ENCODE data around the gene MSTN. TPM values are rescaled to one million over a fixed set of nuclear protein-coding genes. Genes with fewer than 3 reads are reported as not detected.
A peak's percentile ranks its signal among the peaks of the same experiment; 100 is the strongest.
"Not testable (repeated sequence)": the region's sequence is repeated elsewhere in the genome, so short reads cannot be mapped to it uniquely, and the experiment has no call there.

Gene MSTN
- polyA plus RNA-seq, 10 donors, result 28.0 to 57.7 (median 41.1) TPM

DNA sequence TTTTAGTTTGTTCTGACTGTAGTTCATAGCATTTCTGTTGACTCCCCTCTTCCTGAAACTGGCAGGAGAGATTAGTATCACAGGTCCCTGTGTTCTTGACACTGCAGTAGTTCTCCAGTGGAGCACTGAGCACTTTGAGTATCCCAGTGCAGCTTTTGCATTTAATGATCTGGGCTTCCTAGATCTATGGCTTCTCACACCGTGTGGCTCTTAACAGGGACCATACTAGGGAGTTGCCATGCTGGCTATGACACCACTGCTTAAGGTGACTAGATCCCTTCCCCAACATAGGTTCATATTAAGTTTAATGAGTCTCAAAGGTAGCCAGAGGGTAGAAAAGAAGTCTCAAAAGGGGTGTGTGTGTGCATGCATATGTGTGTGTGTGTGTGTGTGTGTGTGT is 6.2 kb upstream of the MSTN start:
- DNase-seq, result no peak

DNA sequence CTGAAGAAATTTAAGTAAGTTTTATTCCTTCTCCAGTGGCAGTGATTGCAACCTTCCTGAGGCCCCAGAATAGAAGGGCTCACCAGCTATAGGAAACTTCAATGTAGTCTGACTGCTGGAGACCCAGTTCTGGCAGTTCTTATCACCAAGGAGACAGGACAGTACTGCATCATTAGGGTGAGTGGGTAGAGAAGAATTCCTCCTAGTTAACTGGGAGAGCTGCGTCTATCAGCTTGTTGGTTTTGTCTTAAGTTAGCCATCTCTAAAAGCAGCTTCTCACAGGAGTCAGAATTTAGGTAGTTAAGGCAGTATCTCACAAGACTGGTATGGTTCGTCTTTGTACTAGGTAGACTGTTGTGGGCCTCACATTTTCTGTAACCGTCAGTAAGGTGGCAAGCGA is 3.3 kb upstream of the MSTN start:
- DNase-seq, result no peak

- no peak for DNase-seq
Measured at GRCh38 chr2:190063624-190064023, 1.1 kb upstream of the MSTN start.

DNA sequence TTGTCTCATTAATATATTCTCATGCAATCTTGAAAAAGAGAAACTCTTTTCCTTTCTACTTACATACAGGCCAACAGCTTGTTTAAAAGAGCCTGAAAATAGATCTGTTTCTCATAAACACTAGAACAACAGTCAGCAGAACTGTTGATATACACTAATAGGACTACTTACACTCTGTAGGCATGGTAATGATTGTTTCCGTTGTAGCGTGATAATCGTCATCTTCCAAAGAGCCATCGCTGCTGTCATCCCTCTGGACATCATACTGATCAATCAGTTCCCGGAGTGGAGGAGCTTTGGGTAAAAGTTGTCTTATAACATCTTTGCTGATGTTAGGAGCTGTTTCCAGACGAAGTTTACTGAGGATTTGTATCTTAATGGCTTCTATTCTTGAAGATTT is 476 bp downstream of the MSTN start:
- peak in 2 of 3 donors; percentile 18 to 31 for DNase-seq

GRCh38 chr2:190060626-190061025 is 1.9 kb downstream of the MSTN start:
- peak in 2 of 3 donors; percentile 13 to 21 for DNase-seq

GRCh38 chr2:190060019-190060418 is 2.5 kb downstream of the MSTN start:
- DNase-seq, result peak in 1 of 3 donors; percentile 11

DNA sequence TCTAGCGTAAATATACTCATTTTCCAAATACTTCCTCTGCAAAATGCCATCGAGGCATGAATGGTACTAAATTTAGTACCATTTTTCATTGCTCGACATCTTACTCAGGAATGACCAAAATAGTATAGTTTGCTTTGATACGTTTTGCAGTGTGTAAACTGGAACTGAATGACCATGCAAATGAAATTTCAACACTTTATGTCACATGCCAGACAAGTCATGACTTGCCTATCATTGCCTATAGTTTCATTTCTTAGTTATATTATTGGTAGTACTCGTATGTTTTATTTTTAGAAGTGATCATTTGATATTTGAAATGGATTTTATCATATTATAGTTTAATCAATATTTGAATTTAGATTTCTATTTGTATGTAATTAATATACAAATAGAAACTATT is 9.1 kb downstream of the MSTN start:
- DNase-seq, result no peak

- no peak for DNase-seq
Measured at GRCh38 chr2:190052307-190052706, 10.2 kb downstream of the MSTN start.

DNA sequence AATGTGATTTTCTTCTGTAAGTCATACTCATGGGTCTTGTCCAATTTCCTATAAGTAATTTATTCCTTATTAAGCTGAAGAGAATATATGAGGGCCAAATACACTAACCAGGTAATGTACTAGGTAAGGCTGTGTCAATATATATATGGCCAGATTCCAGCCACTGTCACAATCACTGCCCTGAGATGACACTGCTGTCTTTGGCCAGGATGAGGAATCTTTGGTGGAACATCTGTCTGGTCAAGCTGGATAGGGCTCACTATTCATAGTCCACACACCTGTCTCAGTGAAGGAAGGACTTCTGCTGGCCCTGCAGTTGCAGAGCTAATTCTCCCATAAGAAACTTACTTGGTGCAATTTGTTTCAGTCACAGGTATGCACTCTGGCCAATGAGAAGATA is 11.3 kb downstream of the MSTN start:
- no peak for DNase-seq

DNA sequence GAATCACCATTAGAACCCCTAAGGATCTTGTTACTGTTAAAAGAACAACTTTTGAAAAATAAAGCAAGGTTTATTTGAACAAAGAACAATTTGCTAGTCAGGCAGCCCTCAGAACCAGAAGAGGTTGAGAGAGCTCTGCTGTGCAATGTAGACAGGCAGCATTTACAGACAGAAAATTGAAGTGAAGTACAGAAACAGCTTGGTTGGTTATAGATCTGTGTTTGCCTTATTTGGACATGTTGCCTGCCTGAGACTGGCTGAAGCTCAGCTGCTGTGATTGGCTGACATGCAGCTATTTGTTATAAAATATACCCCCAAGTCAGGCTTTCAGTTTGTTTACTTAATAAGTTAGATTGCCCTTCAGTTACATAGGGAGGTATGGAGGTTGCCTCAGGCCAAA is 12.5 kb downstream of the MSTN start:
- DNase-seq, result no peak

DNA sequence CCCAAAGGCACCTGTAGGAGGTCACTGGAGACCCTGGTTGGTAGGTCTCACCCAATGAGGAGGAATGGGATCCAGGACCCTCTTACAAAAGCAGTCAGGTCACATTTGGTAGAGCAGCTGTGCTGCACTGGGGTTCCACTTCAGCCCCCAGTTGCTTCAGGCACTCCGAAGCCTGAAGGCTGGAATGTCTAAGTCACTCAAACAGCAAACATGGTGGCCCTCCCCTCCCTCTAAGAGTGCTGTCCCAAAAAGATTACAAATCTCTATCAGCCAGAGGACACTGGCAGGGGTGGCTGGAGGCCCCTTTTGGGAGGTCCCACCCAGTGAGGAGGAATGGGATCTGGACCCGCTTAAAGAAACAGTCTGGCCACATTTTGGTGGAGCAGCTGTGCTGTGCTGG is 17.7 kb downstream of the MSTN start:
- no peak for DNase-seq

DNA sequence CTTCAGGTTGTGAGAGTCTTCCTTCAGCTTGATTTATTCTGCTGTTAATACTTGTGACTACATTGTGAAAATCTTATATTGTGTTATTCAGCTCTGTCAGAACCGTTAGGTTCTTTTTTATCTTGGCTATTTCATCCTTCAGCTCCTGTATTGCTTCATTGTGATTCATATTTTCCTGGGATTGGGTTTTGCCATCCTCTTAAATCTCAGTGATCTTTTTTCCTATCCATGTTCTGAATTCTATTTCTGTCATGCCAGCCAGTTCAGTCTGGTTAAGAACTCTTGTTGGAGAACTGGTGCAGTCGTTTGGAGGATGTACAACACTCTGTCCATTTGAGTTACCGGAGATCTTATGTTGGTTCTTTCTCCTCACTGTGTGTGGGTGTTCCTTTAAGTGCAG is 19.1 kb downstream of the MSTN start:
- no peak for DNase-seq

- no peak for DNase-seq
Measured at GRCh38 chr2:190036071-190036470, 26.5 kb downstream of the MSTN start.

GRCh38 chr2:190034417-190034816 is 28.1 kb downstream of the MSTN start:
- DNase-seq, result not testable (repeated sequence)

DNA sequence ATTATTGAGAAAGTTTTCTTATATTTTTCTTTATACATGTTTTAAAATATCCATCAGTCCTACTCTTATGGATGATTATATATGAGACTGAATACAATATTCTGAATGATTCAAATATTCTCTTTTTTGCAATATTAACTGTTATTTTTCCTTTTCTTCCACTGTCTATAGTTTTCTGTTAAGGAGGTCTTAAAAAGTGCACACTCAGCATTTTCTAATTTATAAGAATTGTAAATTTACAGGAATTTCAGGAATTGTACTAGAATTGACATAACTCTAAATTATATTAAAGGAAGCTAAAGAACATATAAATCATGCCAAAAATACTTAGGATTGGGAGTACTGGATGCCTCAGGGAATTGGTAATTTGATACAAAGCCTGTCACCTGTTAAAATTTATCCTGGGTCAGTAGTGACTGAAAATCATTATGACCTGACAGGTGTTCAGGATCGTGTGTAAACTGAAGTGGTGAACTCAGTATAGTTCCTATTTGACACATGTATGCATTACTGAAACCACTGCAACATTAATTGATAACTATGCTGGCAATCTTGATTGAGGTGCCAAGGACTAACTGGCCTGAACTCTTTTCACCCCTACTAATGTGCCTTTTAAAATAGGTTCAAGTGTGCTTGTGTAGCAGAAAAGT is 30.4 kb downstream of the MSTN start:
- DNase-seq, result peak in 2 of 3 donors; percentile 4 to 23

- peak; percentile 18 to 45 (median 23) for DNase-seq
Measured at GRCh38 chr2:190023860-190024259, 38.7 kb downstream of the MSTN start.

DNA sequence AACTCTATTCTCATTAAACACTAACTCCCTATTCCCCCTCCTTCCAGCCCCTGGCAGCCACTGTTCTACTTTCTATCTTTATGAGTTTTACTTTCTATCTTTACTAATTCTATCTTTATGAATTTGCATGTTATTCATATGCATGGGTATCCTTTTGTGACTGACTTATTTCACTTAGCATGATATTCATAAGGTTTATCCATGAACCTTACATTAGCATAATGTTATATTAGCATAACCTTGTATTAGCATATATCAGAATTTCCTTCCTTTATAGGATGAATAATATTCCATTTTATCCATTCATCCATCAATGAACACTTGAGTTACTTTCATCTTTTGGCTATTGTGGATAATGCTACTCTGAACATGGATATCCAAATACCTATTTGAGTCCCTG is 41.8 kb downstream of the MSTN start:
- DNase-seq, result no peak

DNA sequence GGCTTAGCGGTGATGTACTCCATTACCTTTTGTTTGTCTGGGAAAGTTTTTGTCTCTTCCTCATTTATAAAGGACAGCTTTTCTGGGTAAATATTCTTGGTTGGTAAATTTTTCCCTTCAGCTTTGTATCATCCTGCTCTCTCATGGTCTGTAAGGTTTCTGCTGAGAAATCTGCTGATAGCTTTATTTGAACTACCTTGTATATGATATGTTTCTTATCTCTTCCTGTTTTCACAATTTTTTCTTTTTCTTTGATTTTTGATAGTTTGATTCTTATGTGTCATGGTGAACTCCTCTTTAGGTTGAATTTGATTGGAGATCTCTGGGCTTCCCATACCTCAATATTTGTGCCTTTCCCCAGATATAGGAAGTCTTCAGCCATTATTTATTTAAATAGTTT is 44.7 kb downstream of the MSTN start:
- DNase-seq, result no peak

- DNase-seq, result not testable (repeated sequence)
Measured at GRCh38 chr2:190015969-190016368, 46.6 kb downstream of the MSTN start.
